SH-SY5Y (cell line): ENCODE results near the gene MFSD1.

Experiments
- GATA2 ChIP-seq: IDR thresholded peaks from 2 replicates; pipeline ENCODE4 v1.6.1; 2011; ENCODE audit warnings: mild to moderate bottlenecking, low read depth, low read length
- GATA3 ChIP-seq: IDR thresholded peaks from 2 replicates; pipeline ENCODE4 v1.6.1; 2011; ENCODE audit warnings: low read depth, mild to moderate bottlenecking, low read length, moderate library complexity

Gene MFSD1

GRCh38 chr3:158875700-158876099, 73.8 kb downstream of the MFSD1 start:
- no peak for TF ChIP-seq GATA2
- no peak for TF ChIP-seq GATA3
